ENCODE data around the gene KXD1. TPM values are rescaled to one million over a fixed set of nuclear protein-coding genes. Genes with fewer than 3 reads are reported as not detected.

KXD1 gene
- total and polyA plus RNA-seq, 3 donors from 2014 or later = 124 to 163 (median 133) TPM

- no peaks in the 10 kb centered on the region for H3K9me3 ChIP-seq
- no peaks in the 10 kb centered on the region for H3K27me3 ChIP-seq
- intact Hi-C loops (cut with DNase I; ENCODE audit: low total_unique reads) = loop anchor here (10.0 kb wide), 1 partner anchor 122 kb away; no protein-coding TSS in a partner anchor
- DNase-seq = no peak
- no peak overlapping the region for H3K27ac ChIP-seq
- WGBS, 2 donors = 92 to 95% methylated on average over 8 of the region's 8 CpGs
- no peak overlapping the region for H3K4me3 ChIP-seq
- no peak for TF ChIP-seq POLR2A (IDR thresholded peaks at IDR 0.05)
- H3K36me3 ChIP-seq (ENCODE audit: low read depth, missing control alignments) = no peaks in the 10 kb centered on the region
- H3K4me1 ChIP-seq = peaks cover 11% of the 10 kb centered on the region
Measured at GRCh38 chr19:18576383-18576782, 18.7 kb downstream of the KXD1 start.

- Histone ChIP-seq H3K36me3 (ENCODE audit: low read depth, missing control alignments) (no peaks in the 10 kb centered on the region), H3K4me3 (no peak overlapping the region), H3K4me1 (peaks cover 9% of the 10 kb centered on the region), H3K27ac (no peak overlapping the region), H3K9me3 (no peaks in the 10 kb centered on the region), H3K27me3 (no peaks in the 10 kb centered on the region)
- TF ChIP-seq POLR2A (IDR thresholded peaks at IDR 0.05) (no peak), CTCF (IDR thresholded peaks at IDR 0.05) (no peak)
- intact Hi-C loops (cut with DNase I; ENCODE audit: low total_unique reads) = loop anchor here (10.0 kb wide), 1 partner anchor 123 kb away; no protein-coding TSS in a partner anchor
- WGBS, 2 donors = 87 to 88% methylated on average over 21 of the region's 21 CpGs
- DNase-seq = no peak
Measured at GRCh38 chr19:18577365-18577914, 19.8 kb downstream of the KXD1 start.

GRCh38 chr19:18580311-18580710, 22.6 kb downstream of the KXD1 start:
- Histone ChIP-seq H3K27ac (no peak overlapping the region), H3K36me3 (ENCODE audit: low read depth, missing control alignments) (no peaks in the 10 kb centered on the region), H3K27me3 (no peaks in the 10 kb centered on the region), H3K4me1 (no peaks in the 10 kb centered on the region), H3K9me3 (no peaks in the 10 kb centered on the region), H3K4me3 (no peak overlapping the region)
- intact Hi-C loops (cut with DNase I; ENCODE audit: low total_unique reads) = no loop called here
- WGBS, 2 donors = 63 to 67% methylated on average over 5 to 7 of the region's 7 CpGs
- TF ChIP-seq POLR2A (IDR thresholded peaks at IDR 0.05) = no peak
- no peak for TF ChIP-seq CTCF (IDR thresholded peaks at IDR 0.05)
- DNase-seq = no peak

GRCh38 chr19:18586306-18586705, 28.6 kb downstream of the KXD1 start:
- intact Hi-C loops (cut with DNase I; ENCODE audit: low total_unique reads) = no loop called here
- DNase-seq = no peak
- Histone ChIP-seq H3K4me3 (no peak overlapping the region), H3K9me3 (no peaks in the 10 kb centered on the region), H3K27ac (no peak overlapping the region), H3K4me1 (peaks cover 13% of the 10 kb centered on the region), H3K36me3 (ENCODE audit: low read depth, missing control alignments) (no peaks in the 10 kb centered on the region), H3K27me3 (no peaks in the 10 kb centered on the region)
- 53 to 65% methylated on average over 2 of the region's 2 CpGs for WGBS, 2 donors
- TF ChIP-seq CTCF (IDR thresholded peaks at IDR 0.05) (no peak), POLR2A (IDR thresholded peaks at IDR 0.05) (no peak)

- TF ChIP-seq POLR2A (IDR thresholded peaks at IDR 0.05) = no peak
- Histone ChIP-seq H3K27me3 (no peaks in the 10 kb centered on the region), H3K36me3 (ENCODE audit: low read depth, missing control alignments) (no peaks in the 10 kb centered on the region), H3K4me3 (no peak overlapping the region), H3K4me1 (peaks cover 13% of the 10 kb centered on the region), H3K27ac (no peak overlapping the region), H3K9me3 (no peaks in the 10 kb centered on the region)
- DNase-seq = no peak
- intact Hi-C loops (cut with DNase I; ENCODE audit: low total_unique reads) = no loop called here
- 51 to 84% methylated on average over 11 to 12 of the region's 12 CpGs for WGBS, 2 donors
Measured at GRCh38 chr19:18587561-18587960, 29.9 kb downstream of the KXD1 start.
